ENCODE measurements around the gene TFPI2.

- no peak for TF ChIP-seq ELF4 (IDR thresholded peaks at IDR 0.05)
- TF ChIP-seq PKNOX1 (IDR thresholded peaks at IDR 0.05): no peak
- no peak for TF ChIP-seq FOXA1 (IDR thresholded peaks at IDR 0.05)
- no peak for TF ChIP-seq BHLHE40 (IDR thresholded peaks at IDR 0.05; ENCODE audit: borderline replicate concordance)
Measured at GRCh38 chr7:93906267-93906666, 15.7 kb upstream of the TFPI2 start, which contains the start of gene GNGT1.

Measured in HEK293T (cell line).